Measurements from ENCODE around the gene NIPAL4.

The NIPAL4 gene

GRCh38 chr5:157477814-157478494, 17.9 kb downstream of the NIPAL4 start:
- H3K9me3 ChIP-seq (ENCODE audit: control insufficient read depth, insufficient read depth, low read length) = no peaks in the 10 kb centered on the region
- peaks cover 38% of the 10 kb centered on the region for H3K4me1 ChIP-seq (ENCODE audit: control insufficient read depth, low read length)
- H3K36me3 ChIP-seq (ENCODE audit: control insufficient read depth, low read length) = peaks cover 70% of the 10 kb centered on the region
- no peaks in the 10 kb centered on the region for H3K9me2 ChIP-seq (replicated peaks; ENCODE audit: control insufficient read depth, low read length)
- no peaks in the 10 kb centered on the region for H3K27me3 ChIP-seq (ENCODE audit: control insufficient read depth, low read length)
- peaks cover 14% of the 10 kb centered on the region; the same call in 1 of the 2 replicates for H3F3A ChIP-seq (ENCODE audit: control insufficient read depth, insufficient read depth)
- no peaks in the 10 kb centered on the region for H4K20me1 ChIP-seq (ENCODE audit: control insufficient read depth, insufficient read depth, low read depth, low read length)
- no peaks in the 10 kb centered on the region for H3K79me2 ChIP-seq (ENCODE audit: control insufficient read depth, low read length)
- H3K4me2 ChIP-seq (ENCODE audit: low read length) = no peak overlapping the region
- TF ChIP-seq CTCF (IDR thresholded peaks at IDR 0.05; ENCODE audit: low read depth, low read length, poor library complexity, severe bottlenecking) (no peak), EZH2phosphoT487 (IDR thresholded peaks at IDR 0.05; ENCODE audit: borderline replicate concordance, low read length) (no peak)
- H3K27ac ChIP-seq (ENCODE audit: low read depth, low read length) = no peak overlapping the region
- H3K4me3 ChIP-seq (ENCODE audit: low read length) = no peak overlapping the region

DNA sequence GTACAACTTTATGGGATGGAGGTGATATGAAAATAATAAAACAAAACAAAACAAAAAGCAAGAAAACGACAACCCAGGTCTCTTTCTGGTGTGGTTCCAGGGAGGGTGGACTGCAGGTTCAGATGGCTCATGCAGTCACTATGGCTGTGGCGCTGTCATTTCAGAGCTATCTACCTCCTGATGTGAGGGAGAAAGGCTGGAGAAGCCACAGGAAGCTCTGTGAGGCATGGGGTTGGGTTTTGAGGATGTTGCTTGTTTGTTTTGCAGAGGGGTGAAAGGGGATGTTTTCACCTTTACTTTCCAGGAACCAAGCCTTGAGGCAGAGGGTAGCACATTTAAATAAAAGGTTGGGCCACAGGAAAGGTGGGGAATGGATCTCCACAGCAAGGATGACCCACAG, 18.7 kb downstream of the NIPAL4 start:
- Histone ChIP-seq H3F3A (ENCODE audit: control insufficient read depth, insufficient read depth) (peaks cover 14% of the 10 kb centered on the region; the same call in 1 of the 2 replicates), H3K9me2 (replicated peaks; ENCODE audit: control insufficient read depth, low read length) (no peaks in the 10 kb centered on the region), H3K79me2 (ENCODE audit: control insufficient read depth, low read length) (no peaks in the 10 kb centered on the region), H3K4me3 (ENCODE audit: low read length) (no peak overlapping the region), H3K9me3 (ENCODE audit: control insufficient read depth, insufficient read depth, low read length) (no peaks in the 10 kb centered on the region), H3K27me3 (ENCODE audit: control insufficient read depth, low read length) (no peaks in the 10 kb centered on the region), H4K20me1 (ENCODE audit: control insufficient read depth, insufficient read depth, low read depth, low read length) (no peaks in the 10 kb centered on the region), H3K27ac (ENCODE audit: low read depth, low read length) (no peak overlapping the region), H3K4me1 (ENCODE audit: control insufficient read depth, low read length) (peaks cover 44% of the 10 kb centered on the region), H3K4me2 (ENCODE audit: low read length) (no peak overlapping the region), H3K36me3 (ENCODE audit: control insufficient read depth, low read length) (peaks cover 78% of the 10 kb centered on the region)
- TF ChIP-seq CTCF (IDR thresholded peaks at IDR 0.05; ENCODE audit: low read depth, low read length, poor library complexity, severe bottlenecking) = no peak
- no peak for TF ChIP-seq EZH2phosphoT487 (IDR thresholded peaks at IDR 0.05; ENCODE audit: borderline replicate concordance, low read length)

- no peaks in the 10 kb centered on the region for H4K20me1 ChIP-seq (ENCODE audit: control insufficient read depth, insufficient read depth, low read depth, low read length)
- H3K36me3 ChIP-seq (ENCODE audit: control insufficient read depth, low read length) = peaks cover 82% of the 10 kb centered on the region
- H3K79me2 ChIP-seq (ENCODE audit: control insufficient read depth, low read length) = peaks cover under 1% of the 10 kb centered on the region; the same call in 1 of the 2 replicates
- peaks cover 14% of the 10 kb centered on the region; the same call in 1 of the 2 replicates for H3F3A ChIP-seq (ENCODE audit: control insufficient read depth, insufficient read depth)
- no peak overlapping the region for H3K4me2 ChIP-seq (ENCODE audit: low read length)
- peaks cover 48% of the 10 kb centered on the region for H3K4me1 ChIP-seq (ENCODE audit: control insufficient read depth, low read length)
- H3K27me3 ChIP-seq (ENCODE audit: control insufficient read depth, low read length) = no peaks in the 10 kb centered on the region
- H3K9me2 ChIP-seq (replicated peaks; ENCODE audit: control insufficient read depth, low read length) = no peaks in the 10 kb centered on the region
- H3K4me3 ChIP-seq (ENCODE audit: low read length) = no peak overlapping the region
- no peaks in the 10 kb centered on the region for H3K9me3 ChIP-seq (ENCODE audit: control insufficient read depth, insufficient read depth, low read length)
- TF ChIP-seq CTCF (IDR thresholded peaks at IDR 0.05; ENCODE audit: low read depth, low read length, poor library complexity, severe bottlenecking) (no peak), EZH2phosphoT487 (IDR thresholded peaks at IDR 0.05; ENCODE audit: borderline replicate concordance, low read length) (no peak)
- H3K27ac ChIP-seq (ENCODE audit: low read depth, low read length) = no peak overlapping the region
Observed at GRCh38 chr5:157479166-157479565, 19.2 kb downstream of the NIPAL4 start.

Measured in DOHH2 (cell line).